B cell (primary cell): ENCODE measurements around the gene LPAR2. TPM values are rescaled to one million over a fixed set of nuclear protein-coding genes. Genes with fewer than 3 reads are reported as not detected.

Experiments used
- ATAC-seq: fragments of 200-7000 bp; cut with Tn5 transposase; one replicate; pipeline ENCODE4 v1.10.0; 2021; ENCODE audit warnings: low read depth, mild to moderate bottlenecking, moderate number of reproducible peaks, moderate library complexity
- CTCF ChIA-PET: fragments of 350-600 bp; sonication (Branson Sonifier 250); formaldehyde crosslinking; loops from one replicate; lab custom pipeline; 2021; ENCODE audit warnings: antibody characterized with exemption, inconsistent platforms; lab: Charles Lee
- POLR2A ChIA-PET: fragments of 350-600 bp; sonication (Branson Sonifier 250); formaldehyde crosslinking; loops from one replicate; lab custom pipeline; 2021; ENCODE audit warnings: antibody characterized with exemption; lab: Charles Lee
- DNase-seq: peaks from one replicate; pipeline ENCODE4 v3.0.0; 2013
- H2AFZ ChIP-seq: 2 replicates; pipeline ENCODE4 v1.6.1; 2012; ENCODE audit warnings: mild to moderate bottlenecking, low read depth, low read length; ENCODE audit not compliant: insufficient read depth, poor library complexity, severe bottlenecking
- H3K27ac ChIP-seq, 2 donors: 1 replicate in 1 of 2; 2 replicates in 1 of 2; pipeline ENCODE4 v1.5.1; 2012 to 2013; ENCODE audit warnings: low read length in 2 of 2, mild to moderate bottlenecking in 2 of 2, moderate library complexity in 1 of 2
- H3K27me3 ChIP-seq, 4 experiments: fragments of 200-600 bp in 1 of 4; sonication (generic) in 1 of 4; replicated peaks in 1 of 4; 1 replicate in 2 of 4; 2 replicates in 2 of 4; pipeline versions ENCODE4 v1.6.1 to v1.7.0; 2013 to 2016; ENCODE audit warnings: low read length in 3 of 4, mild to moderate bottlenecking in 2 of 4, mixed read lengths in 1 of 4, moderate library complexity in 1 of 4; ENCODE audit not compliant: insufficient read depth in 4 of 4, control insufficient read depth in 3 of 4; ENCODE audit errors: control extremely low read depth in 1 of 4
- H3K36me3 ChIP-seq, 2 experiments: replicated peaks in 1 of 2; 1 replicate in 1 of 2; 2 replicates in 1 of 2; pipeline versions ENCODE4 v1.6.1 to v1.7.1; 2013; ENCODE audit warnings: low read length in 1 of 2; ENCODE audit not compliant: insufficient read depth in 2 of 2, control insufficient read depth in 1 of 2; ENCODE audit errors: control extremely low read depth in 1 of 2, extremely low read depth in 1 of 2
- H3K4me1 ChIP-seq, 2 donors: fragments of 200-600 bp in 1 of 2; sonication (generic) in 1 of 2; 1 replicate in 1 of 2; 2 replicates in 1 of 2; pipeline versions ENCODE4 v1.5.1 to v1.6.1; 2013 to 2017; ENCODE audit warnings: low read length in 2 of 2; ENCODE audit not compliant: control insufficient read depth in 2 of 2, insufficient read depth in 2 of 2
- H3K4me2 ChIP-seq: replicated peaks from 2 replicates; pipeline ENCODE3; 2012; ENCODE audit warnings: mild to moderate bottlenecking, low read depth, low read length; ENCODE audit not compliant: poor library complexity, severe bottlenecking
- H3K4me3 ChIP-seq, 5 experiments: fragments of 200-600 bp in 1 of 5; sonication (generic) in 1 of 5; 1 replicate in 3 of 5; 2 replicates in 2 of 5; pipeline versions ENCODE4 v1.5.1 to v1.7.0; 2011 to 2016; ENCODE audit warnings: low read length in 4 of 5, mild to moderate bottlenecking in 4 of 5, low read depth in 2 of 5, control low read depth in 1 of 5, moderate library complexity in 1 of 5; ENCODE audit not compliant: insufficient read depth in 1 of 5; ENCODE audit errors: control extremely low read depth in 1 of 5, extremely low read depth in 1 of 5
- H3K79me2 ChIP-seq: fragments of 200-600 bp; sonication (generic); one replicate; pipeline ENCODE4 v1.6.0; 2016; ENCODE audit warnings: low read length; ENCODE audit not compliant: control insufficient read depth, insufficient read depth
- H3K9ac ChIP-seq: fragments of 200-600 bp; sonication (generic); 2 replicates; pipeline ENCODE4 v1.6.1; 2017; ENCODE audit warnings: mild to moderate bottlenecking, low read length, moderate library complexity
- H3K9me3 ChIP-seq, 3 donors: one replicate each; pipeline versions ENCODE4 v1.6.1 to v1.7.1; 2013; ENCODE audit warnings: low read length in 2 of 3; ENCODE audit not compliant: control insufficient read depth in 2 of 3, insufficient read depth in 1 of 3; ENCODE audit errors: control extremely low read depth in 1 of 3
- H4K20me1 ChIP-seq: 2 replicates; pipeline ENCODE4 v1.6.0; 2012; ENCODE audit warnings: mild to moderate bottlenecking, low read length; ENCODE audit not compliant: insufficient read depth, control insufficient read depth, poor library complexity, severe bottlenecking
- H3K27ac Mint-ChIP-seq: one replicate; pipeline ENCODE4 v1.8.0; 2021; ENCODE audit warnings: mixed read lengths
- H3K27me3 Mint-ChIP-seq: one replicate; pipeline ENCODE4 v1.8.0; 2021; ENCODE audit warnings: mixed read lengths
- H3K4me1 Mint-ChIP-seq: one replicate; pipeline ENCODE4 v1.8.0; 2021; ENCODE audit warnings: mixed read lengths
- H3K4me3 Mint-ChIP-seq: one replicate; pipeline ENCODE4 v1.8.0; 2021; ENCODE audit warnings: mixed read lengths
- H3K9me3 Mint-ChIP-seq: one replicate; pipeline ENCODE4 v1.8.0; 2022; ENCODE audit warnings: mixed read lengths; ENCODE audit not compliant: insufficient read depth
- EZH2 ChIP-seq: IDR thresholded peaks from 2 replicates; pipeline ENCODE4 v1.6.1; 2012; ENCODE audit warnings: borderline replicate concordance, low read depth, mild to moderate bottlenecking, moderate library complexity, low read length; ENCODE audit not compliant: insufficient read depth, poor library complexity, severe bottlenecking
- WGBS: methylation state at CpG from one replicate; pipeline ENCODE4 v1.1.5; 2013; ENCODE audit warnings: missing lambda C conversion rate; ENCODE audit not compliant: insufficient coverage; 5-methylcytosine and 5-hydroxymethylcytosine counted together
- intact Hi-C: fragments of 100-400 bp; cut with micrococcal nuclease; formaldehyde crosslinking; loops from one replicate; pipeline ENCODE4 v1.10.0; 2022
- polyA plus RNA-seq: library from polyadenylated mRNA; depleted of rRNA; stranded (reverse); fragments of >200 nt; gene quantifications from 2 replicates; pipeline ENCODE4 v1.2.3, GENCODE V29; 2012
- total RNA-seq, 2 donors: library from RNA; stranded (reverse); fragments of 120-200 nt in 1 of 2; gene quantifications; 1 replicate in 1 of 2; 2 replicates in 1 of 2; pipeline versions ENCODE4 v1.2.3 to v1.2.4, GENCODE V29; 2013 to 2022
- TF ChIP-seq, protein P1 (sequence below): fragments of 200-600 bp; IDR thresholded peaks from one replicate; pipeline ENCODE4 v1.8.0; 2022; ENCODE audit warnings: antibody characterized with exemption, mild to moderate bottlenecking

LPAR2 gene
- total and polyA plus RNA-seq, 2 donors (not counting 1 experiment from before 2014, with no cell fraction given) = 27.1 to 37.2 TPM

GRCh38 chr19:19623383-19623782 is 4.6 kb downstream of the LPAR2 start:
- no peak overlapping the region for H3K27ac ChIP-seq
- Mint-ChIP-seq H3K27me3 (no peaks in the 10 kb centered on the region), H3K4me1 (peaks cover 26% of the 10 kb centered on the region), H3K9me3 (no peaks in the 10 kb centered on the region), H3K27ac (no peak overlapping the region), H3K4me3 (no peak overlapping the region)
- H3K27me3 ChIP-seq = no peaks in the 10 kb centered on the region
- DNase-seq = no peak
- ATAC-seq = no peak
- no peaks in the 10 kb centered on the region for H3K79me2 ChIP-seq
- no peaks in the 10 kb centered on the region for H3K36me3 ChIP-seq
- peaks cover 13 to 18% of the 10 kb centered on the region in 2 donors for H3K4me1 ChIP-seq
- no peaks in the 10 kb centered on the region for H4K20me1 ChIP-seq
- no peaks in the 10 kb centered on the region for H3K9me3 ChIP-seq
- no peak overlapping the region for H3K4me3 ChIP-seq
- TF ChIP-seq EZH2 = no peak
- TF ChIP-seq, protein P1, sequence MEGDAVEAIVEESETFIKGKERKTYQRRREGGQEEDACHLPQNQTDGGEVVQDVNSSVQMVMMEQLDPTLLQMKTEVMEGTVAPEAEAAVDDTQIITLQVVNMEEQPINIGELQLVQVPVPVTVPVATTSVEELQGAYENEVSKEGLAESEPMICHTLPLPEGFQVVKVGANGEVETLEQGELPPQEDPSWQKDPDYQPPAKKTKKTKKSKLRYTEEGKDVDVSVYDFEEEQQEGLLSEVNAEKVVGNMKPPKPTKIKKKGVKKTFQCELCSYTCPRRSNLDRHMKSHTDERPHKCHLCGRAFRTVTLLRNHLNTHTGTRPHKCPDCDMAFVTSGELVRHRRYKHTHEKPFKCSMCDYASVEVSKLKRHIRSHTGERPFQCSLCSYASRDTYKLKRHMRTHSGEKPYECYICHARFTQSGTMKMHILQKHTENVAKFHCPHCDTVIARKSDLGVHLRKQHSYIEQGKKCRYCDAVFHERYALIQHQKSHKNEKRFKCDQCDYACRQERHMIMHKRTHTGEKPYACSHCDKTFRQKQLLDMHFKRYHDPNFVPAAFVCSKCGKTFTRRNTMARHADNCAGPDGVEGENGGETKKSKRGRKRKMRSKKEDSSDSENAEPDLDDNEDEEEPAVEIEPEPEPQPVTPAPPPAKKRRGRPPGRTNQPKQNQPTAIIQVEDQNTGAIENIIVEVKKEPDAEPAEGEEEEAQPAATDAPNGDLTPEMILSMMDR = no peak
- no peak overlapping the region for H3K4me2 ChIP-seq
- intact Hi-C loops = no loop called here
- WGBS = 90% methylated on average over 5 of the region's 5 CpGs
- no peak overlapping the region for H2AFZ ChIP-seq
- ChIA-PET POLR2A (no interaction called here), CTCF (interaction anchor here (1.1 to 1.8 kb wide), 2 partner anchors 13 to 91 kb away, joined by 4 to 5 read pairs; no protein-coding TSS in a partner anchor)
- H3K9ac ChIP-seq = no peak overlapping the region

GRCh38 chr19:19619849-19620210 is 8.2 kb downstream of the LPAR2 start:
- Histone ChIP-seq H3K9ac (no peak overlapping the region), H3K27ac (no peak overlapping the region), H3K79me2 (peaks cover 6% of the 10 kb centered on the region), H3K4me3 (no peak overlapping the region), H2AFZ (no peak overlapping the region), H4K20me1 (no peaks in the 10 kb centered on the region), H3K27me3 (no peaks in the 10 kb centered on the region), H3K9me3 (no peaks in the 10 kb centered on the region), H3K4me1 (peaks cover 11 to 16% of the 10 kb centered on the region in 2 donors), H3K36me3 (no peaks in the 10 kb centered on the region), H3K4me2 (no peak overlapping the region)
- no peak for TF ChIP-seq EZH2
- TF ChIP-seq, protein P1 = no peak
- no peaks in the 10 kb centered on the region for H3K9me3 Mint-ChIP-seq
- 100% methylated on average over 5 of the region's 7 CpGs for WGBS
- no peak overlapping the region for H3K4me3 Mint-ChIP-seq
- H3K27me3 Mint-ChIP-seq = no peaks in the 10 kb centered on the region
- ChIA-PET CTCF (interaction anchor here (1.3 to 1.7 kb wide), 3 partner anchors 9 to 87 kb away, joined by 6 to 8 read pairs (median 6); partner anchors contain the start of gene GMIP), POLR2A (interaction anchor here (0.7 kb wide), 1 partner anchor 49 kb away, joined by 7 read pairs; the partner anchor contains the start of gene ZNF101)
- ATAC-seq (no peak), DNase-seq (no peak)
- intact Hi-C loops = loop anchor here (5.0 kb wide), 1 partner anchor 202 kb away; the partner anchor contains the start of gene ZNF506
- peaks cover 24% of the 10 kb centered on the region for H3K4me1 Mint-ChIP-seq
- H3K27ac Mint-ChIP-seq = no peak overlapping the region
